Upper lobe of left lung (tissue), 4 donors: ENCODE measurements around the gene FAM180A.

Experiments used
- EP300 ChIP-seq, 4 donors: sonication (generic); formaldehyde crosslinking; IDR thresholded peaks; one replicate each; pipeline ENCODE4 v1.5.1; 2017; ENCODE audit warnings: antibody characterized with exemption in 4 of 4, control low read depth in 2 of 4
- TF ChIP-seq, protein P1 (sequence below), 6 experiments: fragments of 450-650 bp in 4 of 6; fragments of 200-600 bp in 2 of 6; sonication (generic) in 2 of 6; IDR thresholded peaks; one replicate each; pipeline ENCODE4 v1.5.1; 2016 to 2019; ENCODE audit warnings: antibody characterized with exemption in 6 of 6

DNA sequence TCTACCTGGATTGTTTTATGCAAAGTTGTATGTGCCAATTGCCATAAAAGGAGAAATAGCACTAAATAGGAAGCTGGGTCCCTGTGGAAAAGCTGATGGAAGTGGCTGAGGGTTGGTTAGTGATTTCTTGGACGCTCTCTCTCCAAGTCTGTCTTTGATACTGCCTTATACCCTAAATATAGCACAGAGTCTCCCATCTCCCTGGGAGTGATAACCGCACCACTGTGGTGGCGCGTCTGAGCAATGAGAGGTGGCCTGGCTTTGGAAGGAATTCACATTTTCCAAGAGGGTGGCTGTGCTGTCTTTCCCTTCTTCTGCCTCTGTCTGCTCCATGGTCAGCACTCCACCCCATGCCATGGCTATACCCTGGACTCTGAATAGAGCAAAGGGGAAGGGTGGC is 55.1 kb downstream of the FAM180A start:
- TF ChIP-seq, protein P1, sequence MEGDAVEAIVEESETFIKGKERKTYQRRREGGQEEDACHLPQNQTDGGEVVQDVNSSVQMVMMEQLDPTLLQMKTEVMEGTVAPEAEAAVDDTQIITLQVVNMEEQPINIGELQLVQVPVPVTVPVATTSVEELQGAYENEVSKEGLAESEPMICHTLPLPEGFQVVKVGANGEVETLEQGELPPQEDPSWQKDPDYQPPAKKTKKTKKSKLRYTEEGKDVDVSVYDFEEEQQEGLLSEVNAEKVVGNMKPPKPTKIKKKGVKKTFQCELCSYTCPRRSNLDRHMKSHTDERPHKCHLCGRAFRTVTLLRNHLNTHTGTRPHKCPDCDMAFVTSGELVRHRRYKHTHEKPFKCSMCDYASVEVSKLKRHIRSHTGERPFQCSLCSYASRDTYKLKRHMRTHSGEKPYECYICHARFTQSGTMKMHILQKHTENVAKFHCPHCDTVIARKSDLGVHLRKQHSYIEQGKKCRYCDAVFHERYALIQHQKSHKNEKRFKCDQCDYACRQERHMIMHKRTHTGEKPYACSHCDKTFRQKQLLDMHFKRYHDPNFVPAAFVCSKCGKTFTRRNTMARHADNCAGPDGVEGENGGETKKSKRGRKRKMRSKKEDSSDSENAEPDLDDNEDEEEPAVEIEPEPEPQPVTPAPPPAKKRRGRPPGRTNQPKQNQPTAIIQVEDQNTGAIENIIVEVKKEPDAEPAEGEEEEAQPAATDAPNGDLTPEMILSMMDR (IDR thresholded peaks at IDR 0.05): no peak
- TF ChIP-seq EP300 (IDR thresholded peaks at IDR 0.05): no peak
